ENCODE data around the gene TRUB2. TPM values are rescaled to one million over a fixed set of nuclear protein-coding genes. Genes with fewer than 3 reads are reported as not detected.

The TRUB2 gene
- total and polyA plus RNA-seq, 12 donors: 18.0 to 50.3 (median 41.5) TPM

DNA sequence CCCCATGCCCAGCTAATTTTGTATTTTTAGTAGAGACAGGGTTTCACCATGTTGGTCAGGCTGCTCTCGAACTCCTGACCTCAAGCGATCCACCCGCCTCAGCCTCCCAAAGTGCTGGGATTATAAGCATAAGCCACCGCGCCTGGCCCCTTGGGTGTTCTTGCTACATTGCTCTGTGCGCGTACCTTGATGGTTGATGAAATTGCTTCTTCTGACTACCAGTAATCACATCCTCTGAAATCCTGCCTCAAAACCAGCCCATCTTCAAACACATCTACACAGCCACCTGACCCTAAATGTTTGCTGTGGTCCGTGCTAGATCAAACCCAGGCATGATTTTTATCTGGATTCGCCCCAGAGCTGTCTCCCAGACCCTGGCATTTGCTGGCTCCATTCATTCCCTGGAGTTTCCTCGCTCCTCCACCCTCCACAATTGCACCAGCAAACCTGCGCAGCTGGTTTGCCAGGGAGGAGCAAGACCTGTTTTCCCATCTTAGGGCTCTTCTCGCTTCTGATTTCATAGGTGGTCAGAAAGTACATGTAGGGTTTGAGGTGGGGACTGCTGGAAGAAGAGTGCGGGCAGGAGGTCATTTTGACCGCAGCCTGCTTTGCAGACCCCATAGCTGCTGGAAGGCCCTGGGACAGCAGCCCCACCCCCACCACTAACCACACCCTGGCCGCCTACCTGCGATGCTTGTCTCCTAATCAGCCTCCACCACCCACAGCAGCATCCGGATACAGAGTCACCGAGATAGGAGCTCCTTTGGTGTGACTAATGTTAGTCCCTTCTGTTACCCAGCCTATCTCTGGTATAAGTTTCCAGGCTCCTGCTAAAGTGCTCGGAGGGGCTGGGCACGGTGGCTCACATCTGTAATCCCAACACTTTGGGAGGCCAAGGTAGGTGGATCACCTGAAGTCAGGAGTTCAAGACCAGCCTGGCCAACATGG lies 23.4 kb downstream of the TRUB2 start:
- peaks cover 0 to 4% (median 0%) of the 10 kb centered on the region in 9 donors for H3K4me1 ChIP-seq
- 89 to 94% methylated on average over 20 of the region's 20 CpGs for WGBS, 2 donors
- no peak for ATAC-seq
- no peaks in the 10 kb centered on the region for H3K27me3 ChIP-seq
- intact Hi-C loops (cut with DNase I): loop anchor here in 3 of 10 donors (5.0 to 10.0 kb wide), 4 partner anchors 43 to 226 kb away; partner anchors contain the start of gene SLC27A4 (in 1 of the 3)
- no peak overlapping the region for H3K27ac ChIP-seq
- TF ChIP-seq, protein P1, sequence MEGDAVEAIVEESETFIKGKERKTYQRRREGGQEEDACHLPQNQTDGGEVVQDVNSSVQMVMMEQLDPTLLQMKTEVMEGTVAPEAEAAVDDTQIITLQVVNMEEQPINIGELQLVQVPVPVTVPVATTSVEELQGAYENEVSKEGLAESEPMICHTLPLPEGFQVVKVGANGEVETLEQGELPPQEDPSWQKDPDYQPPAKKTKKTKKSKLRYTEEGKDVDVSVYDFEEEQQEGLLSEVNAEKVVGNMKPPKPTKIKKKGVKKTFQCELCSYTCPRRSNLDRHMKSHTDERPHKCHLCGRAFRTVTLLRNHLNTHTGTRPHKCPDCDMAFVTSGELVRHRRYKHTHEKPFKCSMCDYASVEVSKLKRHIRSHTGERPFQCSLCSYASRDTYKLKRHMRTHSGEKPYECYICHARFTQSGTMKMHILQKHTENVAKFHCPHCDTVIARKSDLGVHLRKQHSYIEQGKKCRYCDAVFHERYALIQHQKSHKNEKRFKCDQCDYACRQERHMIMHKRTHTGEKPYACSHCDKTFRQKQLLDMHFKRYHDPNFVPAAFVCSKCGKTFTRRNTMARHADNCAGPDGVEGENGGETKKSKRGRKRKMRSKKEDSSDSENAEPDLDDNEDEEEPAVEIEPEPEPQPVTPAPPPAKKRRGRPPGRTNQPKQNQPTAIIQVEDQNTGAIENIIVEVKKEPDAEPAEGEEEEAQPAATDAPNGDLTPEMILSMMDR (IDR thresholded peaks at IDR 0.05): no peak
- DNase-seq: no peak
- peaks cover 0 to 7% (median 0%) of the 10 kb centered on the region in 9 donors for H3K36me3 ChIP-seq
- no peaks in the 10 kb centered on the region for H3K9me3 ChIP-seq
- H3K4me3 ChIP-seq: no peak overlapping the region

- H3K27ac ChIP-seq: no peak overlapping the region
- DNase-seq (no peak), ATAC-seq (no peak)
- H3K27me3 ChIP-seq: no peaks in the 10 kb centered on the region
- no peak overlapping the region for H3K4me3 ChIP-seq
- peaks cover 0 to 4% (median 0%) of the 10 kb centered on the region in 9 donors for H3K4me1 ChIP-seq
- H3K9me3 ChIP-seq: no peaks in the 10 kb centered on the region
- H3K36me3 ChIP-seq: peaks cover 0 to 18% (median 0%) of the 10 kb centered on the region in 9 donors
- TF ChIP-seq, protein P1 (IDR thresholded peaks at IDR 0.05): no peak
- 88% methylated on average over 2 of the region's 2 CpGs for WGBS, 2 donors
- intact Hi-C loops (cut with DNase I): loop anchor here in 3 of 10 donors (5.0 to 10.0 kb wide), 4 partner anchors 45 to 228 kb away; partner anchors contain the start of gene SLC27A4 (in 1 of the 3)
Observed at GRCh38 chr9:128297221-128297773, 24.9 kb downstream of the TRUB2 start.

GRCh38 chr9:128296340-128297220 lies 25.7 kb downstream of the TRUB2 start:
- Histone ChIP-seq H3K4me1 (peaks cover 0 to 4% (median 0%) of the 10 kb centered on the region in 9 donors), H3K9me3 (no peaks in the 10 kb centered on the region), H3K27me3 (no peaks in the 10 kb centered on the region), H3K27ac (no peak overlapping the region), H3K4me3 (no peak overlapping the region), H3K36me3 (peaks cover 0 to 18% (median 0%) of the 10 kb centered on the region in 9 donors)
- WGBS, 2 donors: 90 to 91% methylated on average over 16 of the region's 16 CpGs
- TF ChIP-seq, protein P1 (IDR thresholded peaks at IDR 0.05): no peak
- no peak for ATAC-seq
- no peak for DNase-seq
- intact Hi-C loops (cut with DNase I): loop anchor here in 3 of 10 donors (5.0 to 10.0 kb wide), 4 partner anchors 46 to 228 kb away; partner anchors contain the start of gene SLC27A4 (in 1 of the 3)
